Measurements from ENCODE around the gene EEF1AKMT2.
A peak's percentile ranks its signal among the peaks of the same experiment; 100 is the strongest.
"Not testable (repeated sequence)": the region's sequence is repeated elsewhere in the genome, so short reads cannot be mapped to it uniquely, and the experiment has no call there.

The EEF1AKMT2 gene

GRCh38 chr10:124755581-124755980, 36.1 kb downstream of the EEF1AKMT2 start:
- DNase-seq (ENCODE audit: low spot score): no peak

DNA sequence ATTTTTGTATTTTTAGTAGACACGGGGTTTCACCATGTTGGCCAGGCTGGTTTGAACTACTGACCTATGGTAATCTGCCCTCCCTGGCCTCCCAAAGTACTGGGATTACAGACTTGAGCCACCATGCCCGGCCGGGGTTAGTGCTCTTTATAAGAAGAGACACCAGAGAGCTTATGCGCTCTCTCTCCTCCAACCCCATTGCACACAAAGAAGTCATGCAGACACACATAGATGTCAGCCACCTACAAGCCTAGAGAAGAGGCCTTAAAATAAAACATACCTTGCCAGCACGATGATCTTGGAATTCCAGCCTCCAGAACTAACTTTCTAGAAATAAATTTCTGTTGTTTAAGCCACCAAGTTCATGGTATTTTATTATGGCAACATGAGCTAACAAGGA, 37.5 kb downstream of the EEF1AKMT2 start:
- DNase-seq (ENCODE audit: low spot score): no peak

- no peak for DNase-seq (ENCODE audit: low spot score)
These were observed 42.6 kb downstream of the EEF1AKMT2 start for GRCh38 chr10:124748953-124749645.

DNA sequence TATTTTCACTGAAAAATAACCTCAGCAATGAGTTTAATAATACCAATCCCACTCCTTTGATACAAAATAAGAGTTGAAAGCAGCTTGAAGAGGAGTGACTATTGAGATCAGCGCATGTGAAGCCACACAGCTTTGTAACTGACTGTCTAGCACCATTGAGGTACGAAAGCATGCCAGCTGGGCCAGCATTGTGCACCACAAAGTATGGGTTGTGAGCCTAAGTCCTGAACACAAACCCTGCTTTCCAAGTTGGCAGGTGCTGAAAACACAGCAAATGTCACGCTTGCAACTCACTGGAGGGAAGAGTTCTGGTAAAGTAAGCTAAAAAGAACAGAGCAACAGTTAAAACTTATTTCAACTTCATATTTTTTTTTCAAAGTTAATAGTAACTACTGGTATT, 43.5 kb downstream of the EEF1AKMT2 start:
- no peak for DNase-seq (ENCODE audit: low spot score)

DNA sequence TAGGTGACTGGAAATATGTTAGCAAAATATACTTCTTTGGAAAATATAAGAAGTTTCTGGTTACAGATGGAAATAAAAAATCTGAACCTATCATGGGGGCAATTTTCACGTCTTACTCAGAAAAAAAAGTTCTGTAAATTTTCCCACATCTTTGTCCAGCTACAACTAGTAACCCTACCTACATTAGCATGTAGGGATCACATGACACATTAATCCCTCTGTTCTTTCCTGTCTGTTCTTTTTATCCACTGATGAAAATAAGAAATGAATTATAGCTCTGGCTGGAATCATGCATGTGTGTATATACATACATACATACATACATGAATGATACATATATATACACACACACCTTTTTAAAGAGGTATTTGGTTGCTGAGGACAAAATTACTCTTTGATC, 43.9 kb downstream of the EEF1AKMT2 start:
- no peak for DNase-seq (ENCODE audit: low spot score)

DNA sequence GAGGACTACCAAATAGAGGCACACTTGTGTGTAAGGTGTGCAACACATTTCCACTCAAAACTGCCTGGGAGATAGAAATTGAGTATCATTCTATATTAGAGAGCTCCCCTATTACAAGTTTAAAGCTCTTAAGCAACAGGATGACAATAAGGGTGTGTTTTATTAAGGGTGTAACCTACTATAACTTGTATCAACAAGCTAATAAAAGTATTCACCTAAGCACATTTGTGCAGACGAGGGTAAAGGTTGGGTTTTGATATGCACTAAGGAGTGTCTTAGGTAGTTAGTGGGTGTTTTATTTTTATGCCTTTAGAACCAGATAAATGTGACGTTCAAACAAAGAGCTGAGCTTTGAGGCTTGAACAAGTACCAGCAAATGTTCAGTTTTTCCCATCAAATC, 44.7 kb downstream of the EEF1AKMT2 start:
- no peak for DNase-seq (ENCODE audit: low spot score)

DNA sequence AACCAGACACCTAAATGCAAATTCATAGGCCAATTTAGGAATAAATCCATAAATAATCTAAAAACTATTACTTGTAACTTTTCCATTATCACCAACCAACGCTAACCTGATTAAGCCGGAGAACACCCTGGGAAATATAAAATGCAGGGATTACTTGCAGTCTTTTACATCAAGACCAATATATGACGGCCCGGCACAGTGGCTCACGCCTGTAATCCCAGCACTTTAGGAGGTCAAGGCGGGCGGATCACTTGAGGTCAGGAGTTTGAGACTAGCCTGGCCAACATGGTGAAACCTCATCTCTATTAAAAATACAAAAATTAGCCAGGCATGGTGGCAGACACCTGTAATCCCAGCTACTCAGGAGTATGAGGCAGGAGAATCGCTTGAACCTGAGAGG, 45.2 kb downstream of the EEF1AKMT2 start:
- DNase-seq (ENCODE audit: low spot score): not testable (repeated sequence)

DNA sequence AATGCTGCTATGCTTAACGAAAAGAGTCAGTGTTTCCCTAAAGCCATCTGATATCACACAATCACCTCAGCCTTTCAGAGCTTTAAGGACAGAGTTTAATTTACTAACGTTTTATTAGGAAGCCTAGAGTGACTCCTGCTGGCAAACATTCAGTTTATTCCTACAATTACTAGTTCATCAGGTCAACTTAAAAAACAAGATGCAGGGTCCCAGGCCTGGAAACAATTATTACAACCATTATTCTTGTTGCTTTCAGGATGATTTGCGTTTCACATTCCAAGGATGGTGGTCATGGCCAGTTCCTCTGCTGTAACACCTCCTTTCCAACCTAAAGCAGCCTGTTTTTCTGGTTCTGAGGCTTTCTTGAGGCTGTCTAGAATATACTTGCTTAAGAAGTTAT, 46.0 kb downstream of the EEF1AKMT2 start:
- DNase-seq (ENCODE audit: low spot score): no peak

DNA sequence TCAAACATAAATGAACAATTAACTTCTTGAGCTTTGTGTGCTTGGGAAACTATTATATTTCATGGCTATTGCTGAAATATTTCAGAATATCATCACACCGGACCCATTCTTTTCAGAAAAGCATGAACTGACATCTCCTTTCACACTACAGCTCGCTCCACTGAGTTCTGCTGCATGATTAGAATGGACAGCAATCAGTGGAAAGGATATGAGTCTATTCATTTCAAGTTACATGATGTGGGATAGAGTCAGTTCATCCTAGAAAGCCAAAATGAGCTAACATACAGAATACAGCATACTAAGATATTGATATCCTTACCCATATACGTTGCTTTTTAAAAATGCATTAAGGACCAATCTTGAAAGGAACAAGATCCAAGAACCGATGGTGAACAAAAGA, 46.4 kb downstream of the EEF1AKMT2 start:
- no peak for DNase-seq (ENCODE audit: low spot score)

DNA sequence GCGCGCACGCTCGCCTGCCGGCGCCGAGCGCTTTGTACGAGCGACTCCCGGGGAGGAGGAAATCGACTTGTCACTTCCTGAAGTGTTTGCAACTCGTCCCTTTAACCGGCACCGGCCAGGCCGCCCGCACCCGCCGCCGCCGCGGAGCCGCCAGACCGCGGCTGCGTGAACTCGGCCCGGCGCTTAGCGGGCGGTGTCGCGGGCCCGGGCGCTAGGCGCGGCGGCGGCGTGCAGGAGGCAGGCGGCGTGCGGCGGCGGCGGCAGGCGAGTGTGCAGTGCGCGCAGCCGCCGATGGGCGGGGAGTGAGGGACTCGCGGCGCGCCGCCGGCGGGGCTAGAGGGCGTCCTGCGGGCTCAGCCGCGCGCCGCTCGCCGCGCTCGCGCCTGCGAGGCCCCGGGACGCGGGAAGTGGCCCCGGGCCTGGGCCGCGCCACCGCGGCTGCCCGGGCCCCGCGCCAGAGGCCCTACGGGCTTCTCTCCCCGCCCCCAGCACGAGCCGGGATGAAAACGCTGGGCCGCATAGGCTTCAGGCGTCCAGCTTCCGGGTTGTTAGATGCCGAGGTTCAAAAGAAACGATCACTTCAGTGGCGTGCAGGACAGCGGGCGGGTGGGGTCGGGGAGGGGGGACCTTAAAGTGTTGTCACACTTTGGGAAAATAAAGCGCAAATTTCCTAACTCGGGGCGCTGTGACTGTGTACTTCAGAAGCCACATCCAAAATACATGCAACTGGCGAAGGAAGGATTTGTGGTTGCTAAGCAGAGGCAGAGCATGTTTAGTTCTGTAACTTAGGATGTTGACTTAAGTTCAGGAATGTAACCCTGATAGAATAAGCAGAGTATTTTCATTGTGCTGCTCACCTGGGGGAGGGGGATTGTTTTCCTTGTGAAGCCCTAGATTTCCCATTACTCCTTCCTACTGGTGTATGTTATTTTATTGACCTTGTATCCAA, 47.3 kb downstream of the EEF1AKMT2 start, which contains the start of gene FAM53B:
TSS of gene FAM53B (minus strand) at position 277 of the 949 bp plus-strand sequence. CDS start 37,665 bp downstream, outside the sequence.
- DNase-seq (ENCODE audit: low spot score): peak; percentile 89

DNA sequence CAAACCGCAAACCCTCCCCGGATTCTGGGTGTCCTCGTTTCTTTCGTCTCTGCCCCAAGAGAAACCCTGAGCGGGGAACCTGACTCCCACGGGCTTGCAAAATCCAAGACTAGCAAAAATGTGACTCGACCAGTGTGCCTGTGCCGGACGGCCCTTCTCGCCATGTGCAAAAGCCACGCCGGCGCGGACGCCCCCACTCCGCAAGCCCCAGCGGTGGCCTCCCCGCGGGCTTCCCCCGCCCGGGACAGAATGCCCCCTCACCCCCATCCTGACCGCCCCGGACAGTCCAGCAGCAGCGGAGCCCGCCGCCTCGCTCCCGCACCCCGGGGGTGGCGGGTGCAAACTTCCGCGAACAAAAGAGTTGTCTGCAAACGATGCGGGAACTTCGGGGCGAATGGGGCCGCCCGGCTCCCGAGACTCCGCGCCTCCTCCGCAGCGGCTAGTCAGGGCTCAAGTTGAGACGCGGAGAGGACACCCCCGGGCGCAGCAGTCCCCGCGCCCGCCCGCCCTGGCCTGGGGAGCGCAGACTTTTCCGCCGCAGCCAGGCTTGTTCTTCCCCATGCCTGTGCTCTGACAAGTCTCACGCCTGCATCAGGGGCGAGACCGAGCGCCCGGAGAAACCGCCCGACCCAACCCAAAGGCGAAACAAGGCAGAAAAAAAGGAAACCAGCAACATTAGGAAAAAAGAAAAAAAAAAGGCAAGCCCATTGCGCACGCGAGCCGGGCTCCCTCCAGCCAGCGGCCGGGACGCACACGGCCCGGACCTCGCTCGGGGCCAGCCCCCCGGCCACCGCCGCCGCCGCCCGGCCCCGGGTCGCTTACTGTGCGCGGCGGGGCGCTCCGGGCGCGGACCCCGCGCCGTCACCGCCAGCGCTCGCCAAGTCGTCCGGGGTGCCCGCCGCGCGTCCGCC, 48.2 kb downstream of the EEF1AKMT2 start:
- peak; percentile 71 for DNase-seq (ENCODE audit: low spot score)

DNA sequence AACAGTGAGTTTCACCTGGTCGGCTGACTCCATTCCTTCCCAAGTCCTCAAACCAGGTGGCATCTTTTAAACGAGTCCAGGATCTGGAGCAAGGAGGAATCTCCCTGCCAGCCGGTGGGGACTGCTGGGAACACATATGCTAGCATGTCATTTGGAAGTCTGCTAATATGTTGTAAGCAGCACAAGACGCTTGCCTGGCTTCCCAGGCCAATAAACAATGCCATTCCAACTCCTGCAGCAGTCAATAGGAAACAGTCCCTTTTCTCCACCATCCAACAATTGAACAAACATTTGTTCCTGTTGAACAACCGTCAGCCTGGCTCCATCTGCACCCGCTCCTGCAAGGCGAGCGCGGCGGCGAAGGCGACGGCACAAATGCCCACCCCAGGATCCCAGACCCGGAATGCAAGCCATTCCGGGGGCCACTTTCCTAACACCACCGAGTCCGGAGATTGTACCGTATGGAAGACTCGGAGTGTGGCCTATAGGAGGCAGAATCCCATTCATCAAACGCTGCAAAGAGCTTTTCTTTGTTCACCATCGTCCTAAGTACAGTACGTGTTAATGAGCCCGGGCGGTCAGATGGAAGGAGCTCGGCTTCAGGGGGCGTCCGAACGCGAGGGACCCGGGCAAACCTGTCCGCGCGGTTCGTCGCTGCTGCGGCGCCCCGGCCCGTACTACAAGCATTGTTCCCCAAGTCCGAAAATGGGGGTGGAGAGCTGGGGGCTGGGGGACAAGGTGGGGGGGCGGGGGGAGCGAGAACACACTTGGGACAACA, 49.1 kb downstream of the EEF1AKMT2 start:
- DNase-seq (ENCODE audit: low spot score): peak; percentile 65

DNA sequence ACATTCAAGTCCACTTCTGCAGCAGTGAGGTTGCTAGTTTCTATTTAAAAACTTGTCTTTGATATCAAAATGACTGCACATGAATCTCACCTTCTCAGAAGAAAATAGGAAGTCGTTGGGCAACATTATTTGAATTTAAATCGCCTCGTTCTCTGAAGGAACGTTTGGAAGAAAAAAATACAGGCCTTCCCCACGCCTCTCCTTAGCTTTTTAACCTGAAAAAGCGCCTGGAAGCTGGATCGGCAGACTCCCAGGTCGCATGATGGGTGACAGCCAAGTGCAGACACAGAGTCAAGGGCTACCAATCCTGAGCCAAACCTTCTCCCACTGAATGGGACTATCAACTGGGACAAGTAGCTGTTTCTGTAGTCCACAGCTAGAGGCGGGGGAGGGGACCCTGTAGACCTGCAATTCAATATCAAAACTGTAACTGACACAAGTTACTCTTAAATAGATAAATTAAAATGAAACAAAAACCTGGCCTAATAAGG, 49.7 kb downstream of the EEF1AKMT2 start:
- DNase-seq (ENCODE audit: low spot score): no peak

DNA sequence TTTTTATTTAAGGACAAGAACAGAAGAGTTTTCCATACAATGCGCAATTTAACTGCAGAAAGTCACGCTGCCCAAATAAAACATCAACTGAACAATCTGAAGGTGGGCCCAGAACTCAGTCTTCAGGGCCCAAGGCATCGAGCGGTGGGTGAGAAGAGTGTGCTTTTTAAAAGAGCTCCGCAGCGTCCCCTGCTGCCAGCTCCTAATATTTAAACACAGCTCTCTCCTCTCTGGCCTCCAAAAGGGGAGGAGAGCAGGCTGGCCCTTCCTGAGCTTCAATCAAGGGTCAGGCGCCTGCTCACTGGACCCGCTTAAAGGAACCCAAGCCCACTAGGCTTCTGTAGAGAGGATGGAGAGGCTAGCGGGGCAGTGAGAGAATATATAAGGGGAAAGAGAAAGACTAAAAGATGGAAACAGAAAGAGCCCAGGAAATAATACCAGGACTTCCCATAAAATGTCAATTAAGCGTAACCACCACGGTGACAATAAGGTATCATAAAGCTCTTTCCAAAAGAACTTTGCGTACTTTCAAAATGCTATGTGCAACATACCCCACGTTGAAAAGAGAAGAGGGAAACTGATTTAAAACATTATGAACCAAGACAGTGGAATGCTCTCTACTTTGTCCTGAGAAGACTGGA, 50.3 kb downstream of the EEF1AKMT2 start:
- peak; percentile 85 for DNase-seq (ENCODE audit: low spot score)

DNA sequence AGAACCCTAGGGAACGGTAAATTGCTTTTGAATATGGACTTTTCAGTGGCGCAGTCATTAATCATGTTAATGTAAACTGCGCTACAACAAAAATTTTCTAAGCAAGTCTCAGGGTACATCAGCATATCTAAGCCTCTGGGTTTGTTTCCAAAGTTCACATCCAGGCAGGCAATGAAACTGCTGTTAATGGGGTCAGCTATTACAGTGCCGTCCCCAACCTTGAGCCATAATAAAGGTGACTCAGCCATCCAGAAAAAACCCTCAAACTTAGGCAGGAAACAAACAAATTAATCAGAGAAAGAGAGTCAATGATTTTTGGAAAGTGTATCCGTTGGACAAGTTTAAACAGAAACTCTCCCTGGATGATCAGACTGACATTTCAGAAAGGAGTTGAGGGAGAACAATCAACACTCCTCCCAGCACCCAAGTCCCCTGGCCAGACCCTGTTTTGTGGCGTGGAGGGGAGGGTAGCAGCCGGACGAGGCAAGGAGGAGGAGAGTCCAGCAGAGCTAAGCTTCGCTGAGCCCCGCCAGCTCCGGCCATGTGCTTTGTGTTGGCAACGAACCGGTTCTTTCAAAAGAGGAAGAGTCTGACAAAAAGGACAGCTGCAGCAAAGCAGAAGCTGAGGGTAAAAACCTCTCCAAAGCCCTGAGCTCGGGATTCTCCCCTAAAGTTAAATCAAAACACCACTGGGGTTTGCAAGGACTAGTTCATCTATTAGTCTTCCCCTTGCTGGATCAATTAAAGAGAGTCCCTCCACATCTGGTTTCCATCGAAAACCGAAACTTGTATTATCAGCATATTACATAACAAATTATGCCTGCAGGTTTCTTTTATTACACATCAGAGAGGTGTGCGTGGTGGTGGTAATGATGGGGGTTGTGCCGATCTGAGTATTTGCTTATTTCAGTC, 51.1 kb downstream of the EEF1AKMT2 start:
- peak; percentile 67 for DNase-seq (ENCODE audit: low spot score)

DNA sequence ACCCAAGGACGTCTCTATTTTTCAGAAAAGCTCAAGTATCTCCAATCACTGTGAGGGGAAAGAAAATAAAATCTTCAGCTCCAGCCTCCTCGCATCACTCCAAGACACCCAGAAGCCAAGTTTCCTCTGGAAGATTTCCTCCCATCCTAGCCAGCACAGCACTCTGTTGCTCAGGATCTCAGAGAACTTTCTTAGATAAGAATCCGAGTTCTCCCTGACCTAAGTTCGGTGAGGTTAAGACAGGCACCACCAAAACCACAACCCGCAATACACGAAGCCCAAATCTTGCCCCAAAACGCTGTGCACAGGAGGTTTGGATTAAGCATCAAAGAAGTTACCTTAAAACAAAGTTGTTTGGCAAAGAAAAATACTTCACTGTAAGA, 51.7 kb downstream of the EEF1AKMT2 start:
- DNase-seq (ENCODE audit: low spot score): no peak

GRCh38 chr10:124739119-124739921, 52.4 kb downstream of the EEF1AKMT2 start:
- no peak for DNase-seq (ENCODE audit: low spot score)

- DNase-seq (ENCODE audit: low spot score): no peak
These were observed 53.2 kb downstream of the EEF1AKMT2 start for GRCh38 chr10:124738441-124738840.

GRCh38 chr10:124737708-124738107, 54.0 kb downstream of the EEF1AKMT2 start:
- no peak for DNase-seq (ENCODE audit: low spot score)

Measured in ecto neural progenitor cell (in vitro differentiated cells).